HEK293T (cell line): ENCODE measurements around the gene PDE4B.

Source experiments
- ARNT ChIP-seq: fragments of 450-650 bp; IDR thresholded peaks from 2 replicates; pipeline ENCODE4 v1.6.1; 2017; ENCODE audit warnings: mild to moderate bottlenecking
- BHLHE40 ChIP-seq: fragments of 450-650 bp; IDR thresholded peaks from 2 replicates; pipeline ENCODE4 v1.6.1; 2016; ENCODE audit warnings: mild to moderate bottlenecking, moderate library complexity, borderline replicate concordance
- ELF4 ChIP-seq: fragments of 450-650 bp; IDR thresholded peaks from 2 replicates; pipeline ENCODE4 v1.6.1; 2017; ENCODE audit warnings: antibody characterized with exemption
- FOXA1 ChIP-seq: fragments of 450-650 bp; IDR thresholded peaks from 2 replicates; pipeline ENCODE4 v1.6.1; 2016; ENCODE audit warnings: mild to moderate bottlenecking
- FOXK2 ChIP-seq: fragments of 450-650 bp; IDR thresholded peaks from 2 replicates; pipeline ENCODE4 v1.6.1; 2016; ENCODE audit warnings: mild to moderate bottlenecking
- FOXM1 ChIP-seq: fragments of 450-650 bp; IDR thresholded peaks from 2 replicates; pipeline ENCODE4 v1.6.1; 2017; ENCODE audit warnings: mild to moderate bottlenecking, borderline replicate concordance
- HDGF ChIP-seq: fragments of 450-650 bp; IDR thresholded peaks from 2 replicates; pipeline ENCODE4 v1.6.1; 2017; ENCODE audit warnings: antibody characterized with exemption, borderline replicate concordance
- L3MBTL2 ChIP-seq: fragments of 450-650 bp; conservative IDR thresholded peaks from 2 replicates; pipeline ENCODE4 v1.6.1; 2016; ENCODE audit warnings: mild to moderate bottlenecking
- NFRKB ChIP-seq: fragments of 450-650 bp; IDR thresholded peaks from 2 replicates; pipeline ENCODE4 v1.6.1; 2016; ENCODE audit warnings: mild to moderate bottlenecking, moderate library complexity
- PKNOX1 ChIP-seq: fragments of 450-650 bp; IDR thresholded peaks from 2 replicates; pipeline ENCODE4 v1.6.1; 2016
- SP1 ChIP-seq: fragments of 450-650 bp; IDR thresholded peaks from 2 replicates; pipeline ENCODE4 v1.6.1; 2017
- SUZ12 ChIP-seq: fragments of 450-650 bp; IDR thresholded peaks from 2 replicates; pipeline ENCODE4 v1.6.1; 2016; ENCODE audit warnings: mild to moderate bottlenecking
- TARDBP ChIP-seq: fragments of 450-650 bp; IDR thresholded peaks from 2 replicates; pipeline ENCODE4 v1.6.1; 2016
- ZNF384 ChIP-seq: fragments of 450-650 bp; IDR thresholded peaks from 2 replicates; pipeline ENCODE4 v1.6.1; 2016

- TF ChIP-seq TARDBP (no peak), FOXK2 (no peak), ELF4 (no peak), PKNOX1 (no peak), SP1 (no peak), FOXM1 (no peak), ARNT (no peak), BHLHE40 (no peak), NFRKB (no peak), ZNF384 (no peak), FOXA1 (no peak), L3MBTL2 (no peak), HDGF (no peak), SUZ12 (no peak)
These were observed 439.2 kb downstream of the PDE4B start for GRCh38 chr1:66231681-66232463.
